AG08395 (cell line): ENCODE measurements around the gene PATJ.
"Not testable (repeated sequence)": the region's sequence is repeated elsewhere in the genome, so short reads cannot be mapped to it uniquely, and the experiment has no call there.

Experiments used
- DNase-seq: peaks from one replicate; pipeline ENCODE4 v3.0.0; 2012; ENCODE audit warnings: mixed read lengths, low spot score

The PATJ gene

GRCh38 chr1:61748566-61748965 lies 6.3 kb downstream of the PATJ start:
- no peak for DNase-seq

GRCh38 chr1:61749574-61749973 lies 7.3 kb downstream of the PATJ start:
- no peak for DNase-seq

- no peak for DNase-seq
These were observed 10.7 kb downstream of the PATJ start for GRCh38 chr1:61752921-61753389.

- no peak for DNase-seq
These were observed 11.8 kb downstream of the PATJ start for GRCh38 chr1:61753998-61754508.

- DNase-seq: no peak
These were observed 12.3 kb downstream of the PATJ start for GRCh38 chr1:61754545-61754944.

- DNase-seq: no peak
These were observed 14.5 kb downstream of the PATJ start for GRCh38 chr1:61756773-61757172.

- no peak for DNase-seq
These were observed 15.7 kb downstream of the PATJ start for GRCh38 chr1:61757950-61758349.

GRCh38 chr1:61770131-61770530 lies 27.9 kb downstream of the PATJ start:
- DNase-seq: no peak

- DNase-seq: no peak
These were observed 33.8 kb downstream of the PATJ start for GRCh38 chr1:61776091-61776490.

GRCh38 chr1:61779231-61779630 lies 37.0 kb downstream of the PATJ start:
- DNase-seq: no peak

GRCh38 chr1:61781151-61781550 lies 38.9 kb downstream of the PATJ start:
- no peak for DNase-seq

GRCh38 chr1:61782771-61783170 lies 40.5 kb downstream of the PATJ start:
- DNase-seq: no peak

GRCh38 chr1:61784726-61785125 lies 42.4 kb downstream of the PATJ start:
- DNase-seq: no peak

- no peak for DNase-seq
These were observed 48.6 kb downstream of the PATJ start for GRCh38 chr1:61790837-61791236.

- no peak for DNase-seq
These were observed 54.9 kb downstream of the PATJ start for GRCh38 chr1:61797045-61797755.

- DNase-seq: not testable (repeated sequence)
These were observed 58.8 kb downstream of the PATJ start for GRCh38 chr1:61801047-61801446.

- peak; percentile 10 for DNase-seq
These were observed 65.4 kb downstream of the PATJ start for GRCh38 chr1:61807606-61808140.

GRCh38 chr1:61808321-61808720 lies 66.0 kb downstream of the PATJ start:
- no peak for DNase-seq

GRCh38 chr1:61808968-61809367 lies 66.7 kb downstream of the PATJ start:
- DNase-seq: no peak

- DNase-seq: no peak
These were observed 70.6 kb downstream of the PATJ start for GRCh38 chr1:61812916-61813315.

GRCh38 chr1:61816191-61816590 lies 73.9 kb downstream of the PATJ start:
- DNase-seq: no peak

GRCh38 chr1:61818992-61819391 lies 76.7 kb downstream of the PATJ start:
- DNase-seq: no peak

- no peak for DNase-seq
These were observed 77.1 kb downstream of the PATJ start for GRCh38 chr1:61819421-61819820.

GRCh38 chr1:61825393-61825792 lies 83.1 kb downstream of the PATJ start:
- no peak for DNase-seq
